Colon (tissue), 2 donors: Measurements from ENCODE around the gene PUSL1.

ENCODE experiments used
- FAIRE-seq: peaks from 2 replicates; lab custom pipeline; 2012; peaks lifted over from hg19 to GRCh38; lab: Jason Lieb, UNC
- donor health status: control.
- donor health status: control.

Gene PUSL1

DNA sequence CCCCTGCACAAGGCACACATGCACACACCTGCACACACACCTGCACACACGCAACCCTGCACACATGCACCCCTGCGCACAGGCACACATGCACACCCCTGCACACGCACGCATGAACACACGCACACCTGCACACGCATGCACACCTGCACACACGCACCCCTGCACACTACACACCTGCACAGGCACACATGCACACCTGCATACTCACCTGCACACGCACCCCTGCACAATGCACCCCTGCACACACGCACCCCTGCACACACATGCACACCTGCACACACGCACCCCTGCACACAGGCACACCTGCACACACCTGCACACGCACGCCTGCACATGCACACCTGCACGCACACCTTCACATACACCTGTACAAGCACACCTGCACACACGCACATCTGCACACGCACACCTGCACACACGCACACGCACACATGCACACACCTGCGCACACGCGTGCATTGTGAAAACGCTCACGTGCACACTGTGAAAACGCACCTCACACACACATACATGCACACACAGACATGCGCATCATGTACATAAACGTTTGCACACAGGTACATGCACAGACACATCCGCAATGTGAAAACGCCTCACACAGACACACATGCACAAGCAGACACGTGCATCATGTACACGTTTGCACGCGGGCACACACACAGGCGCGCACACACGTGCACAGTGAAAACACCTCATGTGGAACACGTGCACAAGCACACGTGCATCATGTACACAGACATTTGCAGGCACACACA lies 32.6 kb downstream of the PUSL1 start:
- no peak for FAIRE-seq

DNA sequence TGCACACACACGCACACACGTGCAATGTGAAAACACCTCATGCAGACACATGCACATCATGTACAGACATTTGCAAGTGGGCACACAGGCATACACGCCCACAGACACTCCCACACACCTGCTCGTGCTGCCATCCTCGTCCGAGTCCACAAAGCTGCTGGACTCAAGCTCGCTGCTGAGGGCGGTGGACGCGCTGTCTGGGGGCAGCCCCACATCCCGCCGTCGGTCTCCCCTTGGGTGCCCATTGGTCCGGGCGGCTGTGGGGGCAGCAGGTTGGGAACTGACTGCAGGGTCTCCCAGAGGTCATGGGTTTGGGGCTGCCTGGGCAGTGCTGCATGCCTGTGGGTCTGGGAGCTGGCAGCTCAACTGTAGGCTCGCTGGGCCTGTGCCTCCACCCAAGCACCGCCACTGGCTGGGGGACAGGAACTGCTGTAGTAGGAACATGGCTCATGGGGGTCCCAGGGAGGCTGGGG lies 33.2 kb downstream of the PUSL1 start:
- no peak for FAIRE-seq

DNA sequence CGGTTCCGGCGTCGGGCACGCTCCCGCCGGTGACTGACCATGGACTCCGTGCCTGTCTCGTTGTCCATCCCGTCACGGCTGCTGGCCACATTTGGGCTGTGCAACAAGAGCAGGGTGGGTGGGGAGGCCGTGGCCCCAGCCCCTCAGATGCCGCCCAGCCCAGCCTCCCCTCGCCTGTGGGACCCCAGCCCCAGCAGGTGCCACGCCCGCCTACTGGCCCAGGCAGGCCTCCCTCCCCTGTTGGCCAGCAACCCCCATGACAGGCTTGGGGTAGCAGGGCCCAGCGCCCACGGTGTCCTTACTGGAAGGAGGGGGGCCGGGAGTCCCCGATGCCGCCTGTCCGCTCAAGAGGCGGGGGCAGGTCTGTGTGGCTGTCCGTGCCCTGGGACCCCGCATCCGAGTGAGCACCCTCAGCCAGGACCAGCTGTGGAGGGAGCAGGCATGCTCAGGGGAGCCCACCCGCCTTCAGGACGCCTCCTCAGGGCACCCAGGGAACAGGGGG lies 33.7 kb downstream of the PUSL1 start:
- no peak for FAIRE-seq

GRCh38 chr1:1342584-1343115 lies 34.3 kb downstream of the PUSL1 start:
- FAIRE-seq = no peak

DNA sequence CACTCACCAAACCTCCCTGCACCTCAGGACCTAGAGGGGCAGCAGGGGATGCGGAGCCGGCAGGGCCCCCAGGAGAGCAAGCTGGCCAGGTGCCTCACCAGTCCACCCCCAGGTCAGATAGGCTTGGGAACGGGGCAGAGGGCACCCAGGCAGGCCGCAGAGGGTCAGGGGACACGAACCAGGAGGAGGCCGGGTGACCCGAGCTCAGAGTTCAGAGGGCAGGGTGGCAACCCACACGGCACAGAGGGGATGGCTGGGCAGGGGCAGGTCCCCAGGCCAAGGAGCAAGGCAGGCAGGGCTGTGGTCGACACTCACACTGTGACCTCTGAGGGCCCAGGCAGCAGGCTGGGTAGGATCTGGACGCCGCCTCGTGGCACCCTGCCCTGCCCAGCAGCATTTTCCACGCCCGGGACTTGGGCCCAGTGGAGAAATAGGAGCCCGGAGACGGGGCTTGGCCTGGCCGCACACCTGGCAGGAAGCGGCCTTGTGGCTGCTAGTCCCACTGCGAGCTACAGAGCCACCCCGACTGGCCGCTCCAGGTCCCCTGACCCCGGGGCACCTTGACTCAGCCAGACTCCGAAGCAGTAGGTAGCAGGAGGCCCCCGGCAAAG lies 35.5 kb downstream of the PUSL1 start:
- no peak for FAIRE-seq

DNA sequence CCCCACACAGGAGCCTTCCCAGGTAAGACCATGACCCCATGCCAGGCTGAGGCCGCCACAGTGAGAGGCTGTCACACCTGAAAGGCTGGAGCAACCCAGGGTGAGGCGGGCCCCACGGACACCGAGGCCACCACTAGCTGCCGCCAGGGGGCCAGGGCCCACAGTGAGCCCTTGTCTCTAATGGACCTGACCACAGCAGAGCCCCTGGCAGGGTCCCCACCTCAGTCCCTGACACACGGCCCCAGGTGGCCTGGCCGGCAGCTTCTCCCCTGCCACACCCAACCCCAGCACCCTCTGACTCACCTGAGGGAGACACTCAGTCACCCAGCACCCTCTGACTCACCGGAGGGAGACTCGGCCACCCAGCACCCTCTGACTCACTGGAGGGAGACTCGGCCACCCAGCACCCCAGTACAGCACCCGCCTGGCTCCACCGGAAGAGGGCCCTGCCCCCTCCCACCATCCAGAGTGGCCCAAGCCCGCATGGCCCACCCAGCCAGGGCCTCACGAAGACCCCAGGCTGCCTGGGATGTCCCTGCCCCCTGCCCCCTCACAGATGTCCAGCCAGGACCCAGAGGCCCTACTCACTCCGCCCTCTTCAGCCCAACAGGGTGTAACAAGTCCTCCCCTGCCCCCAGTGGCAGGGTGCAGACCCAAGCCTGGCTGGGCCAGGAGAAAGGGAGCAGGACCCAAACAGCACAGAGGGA lies 36.4 kb downstream of the PUSL1 start:
- FAIRE-seq = no peak

DNA sequence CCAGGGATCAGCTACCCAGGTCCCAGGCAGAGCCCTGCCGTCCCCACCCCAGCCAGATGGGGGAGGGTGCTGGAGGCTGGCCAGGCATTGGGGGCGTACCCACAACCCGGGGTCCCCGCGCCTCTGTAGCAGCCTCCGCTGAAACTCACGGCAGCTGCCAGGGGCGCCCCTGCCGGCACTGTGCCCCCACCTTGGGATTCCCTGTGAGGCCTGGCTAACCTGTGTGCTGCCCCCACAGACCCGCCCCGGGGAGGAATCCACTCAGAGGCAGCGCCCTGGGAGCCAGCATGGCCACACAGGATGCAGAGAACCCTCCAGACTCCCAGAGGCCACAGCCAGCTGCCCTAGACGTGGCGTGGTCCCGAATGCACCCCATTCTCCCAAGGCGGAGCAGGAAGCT lies 37.0 kb downstream of the PUSL1 start:
- FAIRE-seq = no peak

DNA sequence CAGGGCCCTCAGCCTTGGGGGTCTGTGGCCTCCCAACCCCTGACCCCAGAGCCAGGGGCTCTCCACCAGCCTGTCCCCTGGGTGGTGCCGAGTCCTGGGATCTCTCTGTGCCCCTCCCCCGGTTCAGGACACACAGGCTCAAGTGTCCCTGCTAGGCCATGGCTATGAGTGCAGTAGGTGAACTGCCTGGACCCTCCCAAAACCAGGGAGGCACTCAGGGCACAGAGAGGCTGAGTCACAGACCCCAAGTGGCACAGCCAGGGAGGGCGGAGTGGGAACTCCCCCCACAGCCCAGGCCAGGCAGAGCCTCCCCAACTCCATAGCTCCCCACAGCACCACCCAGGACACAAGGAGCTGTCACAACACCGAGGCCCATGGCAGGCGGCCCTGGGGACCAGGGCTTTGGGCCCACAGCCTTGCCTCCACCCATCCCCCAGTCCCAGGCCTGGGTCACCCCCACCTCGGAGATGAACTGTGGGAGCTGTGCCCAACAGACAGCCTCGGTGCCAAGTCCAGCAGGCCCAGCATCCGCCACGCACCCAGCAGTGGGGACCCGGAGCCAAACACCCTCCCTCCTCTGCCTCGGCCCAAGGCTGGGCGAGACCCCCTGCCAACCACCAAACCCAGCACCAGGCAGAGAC lies 37.6 kb downstream of the PUSL1 start:
- FAIRE-seq = no peak

- FAIRE-seq = no peak
Observed at GRCh38 chr1:1346501-1346890, 38.1 kb downstream of the PUSL1 start.

DNA sequence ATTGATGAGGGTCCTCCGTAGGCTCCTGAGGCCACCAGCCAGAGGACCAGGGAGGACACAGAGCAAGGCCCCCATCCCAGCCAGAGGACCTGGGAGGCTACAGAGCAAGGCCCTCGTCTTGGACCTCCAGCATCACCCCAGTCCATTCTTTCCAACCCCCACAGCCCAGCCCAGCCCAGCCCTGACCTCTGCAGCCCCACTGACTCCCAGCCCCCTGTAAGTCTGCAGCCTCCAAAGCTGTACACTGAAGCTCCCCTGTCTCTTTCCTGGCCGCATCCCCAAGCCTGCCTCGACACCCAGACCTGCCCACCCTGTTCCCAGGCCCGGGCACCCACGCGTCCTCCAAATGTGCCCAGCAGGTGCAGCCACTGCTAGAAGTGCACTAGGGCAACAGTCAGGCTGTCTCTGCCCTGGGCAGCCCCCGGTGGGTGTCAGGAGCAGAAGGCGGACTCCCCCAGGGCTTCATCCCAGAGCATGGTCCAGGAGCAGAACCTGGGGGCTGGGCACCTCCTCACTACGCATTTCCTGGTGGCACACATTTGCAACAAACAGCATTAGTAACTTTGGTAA lies 38.7 kb downstream of the PUSL1 start:
- no peak for FAIRE-seq

- FAIRE-seq = no peak
Observed at GRCh38 chr1:1347663-1348419, 39.4 kb downstream of the PUSL1 start.

GRCh38 chr1:1348420-1349255 lies 40.2 kb downstream of the PUSL1 start:
- FAIRE-seq = no peak

- no peak for FAIRE-seq
Observed at GRCh38 chr1:1349256-1350012, 41.0 kb downstream of the PUSL1 start, which contains the start of gene DVL1. Gene DVL1 (minus strand): TSS chr1:1349418. CDS start chr1:1349065, 353 bp downstream.

GRCh38 chr1:1351511-1352427 lies 43.4 kb downstream of the PUSL1 start:
- FAIRE-seq = no peak

DNA sequence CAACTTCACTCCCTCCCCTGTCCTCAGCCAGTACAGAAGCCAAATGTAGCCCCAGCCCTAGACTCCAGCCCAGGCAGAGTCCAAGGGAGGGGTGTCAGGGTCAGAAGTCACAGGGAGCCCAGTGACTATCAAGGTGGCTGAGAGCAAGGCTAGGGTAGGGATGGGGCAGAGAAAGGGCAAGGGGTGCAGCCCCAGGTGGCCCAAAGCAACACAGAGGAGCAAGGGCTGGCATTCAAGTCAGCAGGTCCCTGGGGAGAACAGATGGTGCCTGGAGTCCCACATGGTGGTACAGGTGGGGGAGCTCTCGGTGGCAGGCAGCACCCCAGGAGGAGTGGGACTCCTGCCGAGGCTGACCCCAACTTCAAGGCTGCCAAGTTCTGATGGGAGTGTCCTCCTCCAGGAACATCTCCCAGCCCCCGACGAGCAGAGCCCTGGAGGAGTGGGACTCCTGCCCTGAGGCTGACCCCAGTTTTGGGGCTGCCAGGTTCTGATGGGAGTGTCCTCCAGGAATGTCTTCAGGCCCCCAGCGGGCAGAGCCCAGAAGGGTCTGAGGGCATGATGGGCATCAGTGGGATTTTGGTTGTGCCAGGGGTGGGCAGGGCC lies 44.5 kb downstream of the PUSL1 start:
- FAIRE-seq = no peak

DNA sequence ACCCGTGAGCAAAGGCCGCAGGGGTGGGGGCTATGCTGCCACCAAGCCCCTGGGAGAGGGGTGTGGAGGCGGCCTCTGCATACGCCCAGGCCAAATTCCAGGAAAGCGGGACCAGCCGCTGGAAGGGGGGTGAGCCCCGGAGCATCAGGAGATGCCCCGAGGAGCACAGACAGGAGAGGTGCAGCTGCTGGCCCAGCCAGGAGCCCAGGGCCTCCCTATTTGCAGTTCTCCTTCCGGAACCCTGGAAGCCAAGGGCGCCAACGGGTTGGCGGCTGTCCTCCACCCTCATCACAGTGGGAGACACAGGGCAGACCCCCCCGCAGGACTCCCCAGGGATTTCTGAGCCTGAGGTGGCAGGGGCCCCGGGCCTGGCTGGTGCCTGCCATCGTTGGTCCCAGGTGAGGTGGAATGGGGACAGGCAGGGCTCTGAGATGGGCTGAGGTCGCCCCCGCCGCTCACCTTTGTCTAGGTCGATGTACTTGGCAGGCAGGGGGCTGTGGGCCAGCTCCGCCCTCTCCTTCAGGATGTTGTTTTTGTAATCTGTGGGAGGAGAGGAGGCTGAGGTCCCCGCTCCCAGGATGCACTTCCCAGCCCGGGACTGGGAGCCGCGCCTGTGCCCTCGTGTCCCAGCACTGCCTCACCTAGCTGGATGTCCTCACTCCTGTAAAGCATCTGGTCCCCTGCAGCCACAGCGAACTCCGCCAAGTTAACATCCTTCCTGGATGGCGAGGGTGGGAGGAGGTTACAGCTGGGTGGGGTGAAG lies 45.2 kb downstream of the PUSL1 start:
- no peak for FAIRE-seq
